ENCODE data around the gene RRAS2.
A peak's percentile ranks its signal among the peaks of the same experiment; 100 is the strongest.
"Not testable (repeated sequence)": the region's sequence is repeated elsewhere in the genome, so short reads cannot be mapped to it uniquely, and the experiment has no call there.

RRAS2 gene

GRCh38 chr11:14253421-14253820 lies 105.6 kb downstream of the RRAS2 start:
- DNase-seq = no peak

- DNase-seq = not testable (repeated sequence)
These were observed 106.5 kb downstream of the RRAS2 start for GRCh38 chr11:14252501-14252900.

GRCh38 chr11:14251754-14252153 lies 107.2 kb downstream of the RRAS2 start:
- no peak for DNase-seq

GRCh38 chr11:14249121-14249963 lies 109.6 kb downstream of the RRAS2 start:
- peak; percentile 54 to 70 for DNase-seq

GRCh38 chr11:14248580-14248981 lies 110.4 kb downstream of the RRAS2 start:
- DNase-seq = no peak

- no peak for DNase-seq
These were observed 113.5 kb downstream of the RRAS2 start for GRCh38 chr11:14245444-14245843.

- no peak for DNase-seq
These were observed 114.1 kb downstream of the RRAS2 start for GRCh38 chr11:14244926-14245325.

- DNase-seq = no peak
These were observed 116.2 kb downstream of the RRAS2 start for GRCh38 chr11:14242733-14243132.

GRCh38 chr11:14242187-14242586 lies 116.8 kb downstream of the RRAS2 start:
- no peak for DNase-seq

GRCh38 chr11:14240951-14241350 lies 118.0 kb downstream of the RRAS2 start:
- DNase-seq = no peak

- DNase-seq = no peak
These were observed 118.8 kb downstream of the RRAS2 start for GRCh38 chr11:14240221-14240620.

- no peak for DNase-seq
These were observed 121.5 kb downstream of the RRAS2 start for GRCh38 chr11:14237444-14237961.

GRCh38 chr11:14235701-14236100 lies 123.3 kb downstream of the RRAS2 start:
- no peak for DNase-seq

GRCh38 chr11:14234446-14234845 lies 124.5 kb downstream of the RRAS2 start:
- no peak for DNase-seq

GRCh38 chr11:14232652-14233051 lies 126.3 kb downstream of the RRAS2 start:
- DNase-seq = no peak

GRCh38 chr11:14230407-14230806 lies 128.6 kb downstream of the RRAS2 start:
- no peak for DNase-seq

GRCh38 chr11:14229472-14229871 lies 129.5 kb downstream of the RRAS2 start:
- no peak for DNase-seq

- DNase-seq = peak in 1 of 2 experiments; percentile 2
These were observed 130.6 kb downstream of the RRAS2 start for GRCh38 chr11:14228356-14228755.

Data from Kasumi-1 (cell line).